ENCODE results near the gene TM6SF1. TPM values are rescaled to one million over a fixed set of nuclear protein-coding genes. Genes with fewer than 3 reads are reported as not detected.

TM6SF1 gene
- total RNA-seq, 1 experiment from 2014 or later, result 0.79 TPM

- ChIA-PET POLR2A (no interaction called here), CTCF (interaction anchor here (1.2 kb wide), 1 partner anchor 251 kb away, joined by 3 read pairs; no protein-coding TSS in a partner anchor)
- Mint-ChIP-seq H3K36me3 (no peaks in the 10 kb centered on the region), H3K27me3 (ENCODE audit: low read depth) (peaks cover 21% of the 10 kb centered on the region), H3K4me3 (no peak overlapping the region), H3K27ac (no peak overlapping the region), H3K4me1 (peaks cover 7% of the 10 kb centered on the region; the same call in 1 of the 2 replicates), H3K9me3 (0 out of 2 replicates have a peak, but pooled peaks cover 4% of the 10 kb centered on the region)
- ATAC-seq (no peak), DNase-seq (ENCODE audit: low spot score) (no peak)
- no peak for TF ChIP-seq IRF2 (CRISPR knock-in tag; IDR thresholded peaks at IDR 0.05; ENCODE audit: borderline replicate concordance, low read depth)
- TF ChIP-seq ZNF423 (CRISPR knock-in tag; IDR thresholded peaks at IDR 0.05), result no peak
- TF ChIP-seq ZNF671 (CRISPR knock-in tag; IDR thresholded peaks at IDR 0.05), result no peak
- no peak for TF ChIP-seq SP1 (CRISPR knock-in tag; conservative IDR thresholded peaks at IDR 0.05)
- no peak for TF ChIP-seq PREB (CRISPR knock-in tag; IDR thresholded peaks at IDR 0.05; ENCODE audit: borderline replicate concordance)
- no peak for TF ChIP-seq TP53 (CRISPR knock-in tag; IDR thresholded peaks at IDR 0.05)
- no peak for TF ChIP-seq CDX4 (CRISPR knock-in tag; IDR thresholded peaks at IDR 0.05; ENCODE audit: borderline replicate concordance)
Measured at GRCh38 chr15:83100097-83100646, 7.3 kb upstream of the TM6SF1 start.

GRCh38 chr15:83102346-83102745, 5.1 kb upstream of the TM6SF1 start:
- H3K4me1 Mint-ChIP-seq, result peaks cover 12% of the 10 kb centered on the region; the same call in 1 of the 2 replicates
- 0 out of 2 replicates have a peak, but pooled peaks cover 4% of the 10 kb centered on the region for H3K9me3 Mint-ChIP-seq
- no peak overlapping the region for H3K27ac Mint-ChIP-seq
- ATAC-seq, result no peak
- no peaks in the 10 kb centered on the region for H3K36me3 Mint-ChIP-seq
- ChIA-PET CTCF (no interaction called here), POLR2A (no interaction called here)
- H3K27me3 Mint-ChIP-seq (ENCODE audit: low read depth), result peaks cover 31% of the 10 kb centered on the region
- TF ChIP-seq KAT7 (CRISPR knock-in tag; IDR thresholded peaks at IDR 0.05; ENCODE audit: borderline replicate concordance) (no peak), STAT6 (CRISPR knock-in tag; conservative IDR thresholded peaks at IDR 0.05; ENCODE audit: low read depth) (no peak), ZBTB43 (CRISPR knock-in tag; IDR thresholded peaks at IDR 0.05) (no peak), ESRRA (CRISPR knock-in tag; IDR thresholded peaks at IDR 0.05; ENCODE audit: borderline replicate concordance) (no peak), E2F5 (CRISPR knock-in tag; IDR thresholded peaks at IDR 0.05) (no peak), JUN (CRISPR knock-in tag; IDR thresholded peaks at IDR 0.05) (no peak), TP53 (CRISPR knock-in tag; IDR thresholded peaks at IDR 0.05) (no peak), NFYB (CRISPR knock-in tag; conservative IDR thresholded peaks at IDR 0.05; ENCODE audit: low read depth) (no peak), HMGXB4 (CRISPR knock-in tag; IDR thresholded peaks at IDR 0.05) (no peak), SP1 (CRISPR knock-in tag; conservative IDR thresholded peaks at IDR 0.05) (no peak), EMX1 (CRISPR knock-in tag; IDR thresholded peaks at IDR 0.05) (no peak), NR2C2 (CRISPR knock-in tag; IDR thresholded peaks at IDR 0.05) (no peak), HMGA2 (CRISPR knock-in tag; IDR thresholded peaks at IDR 0.05) (no peak), RORB (CRISPR knock-in tag; IDR thresholded peaks at IDR 0.05) (no peak), CTCF (IDR thresholded peaks at IDR 0.05) (no peak), ZNF317 (CRISPR knock-in tag; IDR thresholded peaks at IDR 0.05; ENCODE audit: borderline replicate concordance, low read depth) (no peak), OVOL2 (CRISPR knock-in tag; IDR thresholded peaks at IDR 0.05; ENCODE audit: borderline replicate concordance) (no peak), TEAD1 (CRISPR knock-in tag; IDR thresholded peaks at IDR 0.05) (no peak), ZNF671 (CRISPR knock-in tag; IDR thresholded peaks at IDR 0.05) (no peak), ELF4 (CRISPR knock-in tag; IDR thresholded peaks at IDR 0.05; ENCODE audit: low read depth) (no peak)
- no peak for DNase-seq (ENCODE audit: low spot score)
- no peak overlapping the region for H3K4me3 Mint-ChIP-seq
